BJ (cell line): Measurements from ENCODE around the gene SERPINA3. TPM values are rescaled to one million over a fixed set of nuclear protein-coding genes. Genes with fewer than 3 reads are reported as not detected.

Experiments used
- CTCF ChIA-PET: fragments of 350-600 bp; formaldehyde crosslinking; extraction: SDS; loops from one replicate; lab custom pipeline; 2021; ENCODE audit warnings: antibody characterized with exemption, inconsistent platforms; lab: Yijun Ruan, JAX
- POLR2A ChIA-PET: fragments of 300-600 bp; sonication (Branson Sonifier 250); formaldehyde crosslinking; extraction: SDS; loops from one replicate; lab custom pipeline; 2021; ENCODE audit warnings: antibody characterized with exemption; lab: Charles Lee
- DNase-seq: peaks from one replicate; pipeline ENCODE4 v3.0.0-alpha.2; 2011; ENCODE audit warnings: low read depth
- H3K27me3 ChIP-seq: 2 replicates; pipeline ENCODE4 v1.6.0; 2011; ENCODE audit warnings: low read length; ENCODE audit not compliant: control insufficient read depth, insufficient read depth
- H3K36me3 ChIP-seq: 2 replicates; pipeline ENCODE4 v1.5.1; 2011; ENCODE audit warnings: low read length; ENCODE audit not compliant: control insufficient read depth, insufficient read depth
- H3K4me3 ChIP-seq: 2 replicates; pipeline ENCODE4 v1.5.1; 2011; ENCODE audit warnings: low read depth, mild to moderate bottlenecking, control low read depth, low read length
- polyA plus RNA-seq: library from polyadenylated mRNA; depleted of rRNA; stranded (reverse); fragments of >200 nt; gene quantifications from 2 replicates; pipeline ENCODE4 v1.2.3, GENCODE V29; 2011
- TF ChIP-seq, protein P1 (sequence below): IDR thresholded peaks from 2 replicates; pipeline ENCODE4 v1.5.1; 2011; ENCODE audit warnings: low read depth, mild to moderate bottlenecking, control low read depth, inconsistent platforms, low read length, moderate library complexity; ENCODE audit not compliant: insufficient read depth

The SERPINA3 gene
- polyA plus RNA-seq, 1 experiment = 0.91 TPM

DNA sequence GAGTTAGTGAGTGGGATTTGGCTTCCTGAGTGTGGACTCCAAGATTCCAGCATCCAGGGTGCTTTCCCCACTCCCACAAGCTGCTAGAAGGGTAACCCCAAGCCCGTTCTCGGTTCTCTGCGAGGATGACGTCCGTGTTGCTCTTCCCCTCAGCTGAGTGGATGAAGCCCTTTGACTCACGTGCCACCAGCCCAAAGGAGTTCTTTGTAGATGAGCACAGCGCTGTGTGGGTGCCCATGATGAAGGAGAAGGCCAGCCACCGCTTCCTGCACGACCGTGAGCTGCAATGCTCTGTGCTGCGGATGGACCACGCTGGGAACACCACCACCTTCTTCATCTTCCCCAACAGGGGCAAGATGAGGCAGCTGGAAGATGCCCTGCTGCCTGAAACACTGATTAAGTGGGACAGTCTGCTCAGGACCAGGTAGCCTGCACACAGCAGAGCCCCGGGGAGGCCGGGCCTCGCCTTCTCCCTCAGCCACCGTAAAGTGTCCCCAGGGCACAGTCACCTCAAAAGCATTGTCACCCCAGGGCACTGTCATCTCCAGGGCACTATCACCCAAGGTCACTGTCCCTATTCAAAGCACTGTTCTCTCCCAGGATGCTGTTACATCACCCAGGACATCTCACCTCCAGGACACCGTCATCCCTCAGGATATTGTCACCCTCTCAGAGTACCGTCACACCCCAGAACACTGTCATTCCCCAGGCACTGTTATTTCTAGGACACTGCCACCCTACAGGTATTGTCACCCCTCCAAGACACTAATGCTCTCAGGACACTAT, 31.3 kb downstream of the SERPINA3 start:
- ChIA-PET CTCF (interaction anchor here (0.8 kb wide), 1 partner anchor 95 kb away, joined by 3 read pairs; no protein-coding TSS in a partner anchor), POLR2A (no interaction called here)
- Histone ChIP-seq H3K36me3 (no peaks in the 10 kb centered on the region), H3K4me3 (no peak overlapping the region), H3K27me3 (no peaks in the 10 kb centered on the region)
- no peak for DNase-seq
- TF ChIP-seq, protein P1, sequence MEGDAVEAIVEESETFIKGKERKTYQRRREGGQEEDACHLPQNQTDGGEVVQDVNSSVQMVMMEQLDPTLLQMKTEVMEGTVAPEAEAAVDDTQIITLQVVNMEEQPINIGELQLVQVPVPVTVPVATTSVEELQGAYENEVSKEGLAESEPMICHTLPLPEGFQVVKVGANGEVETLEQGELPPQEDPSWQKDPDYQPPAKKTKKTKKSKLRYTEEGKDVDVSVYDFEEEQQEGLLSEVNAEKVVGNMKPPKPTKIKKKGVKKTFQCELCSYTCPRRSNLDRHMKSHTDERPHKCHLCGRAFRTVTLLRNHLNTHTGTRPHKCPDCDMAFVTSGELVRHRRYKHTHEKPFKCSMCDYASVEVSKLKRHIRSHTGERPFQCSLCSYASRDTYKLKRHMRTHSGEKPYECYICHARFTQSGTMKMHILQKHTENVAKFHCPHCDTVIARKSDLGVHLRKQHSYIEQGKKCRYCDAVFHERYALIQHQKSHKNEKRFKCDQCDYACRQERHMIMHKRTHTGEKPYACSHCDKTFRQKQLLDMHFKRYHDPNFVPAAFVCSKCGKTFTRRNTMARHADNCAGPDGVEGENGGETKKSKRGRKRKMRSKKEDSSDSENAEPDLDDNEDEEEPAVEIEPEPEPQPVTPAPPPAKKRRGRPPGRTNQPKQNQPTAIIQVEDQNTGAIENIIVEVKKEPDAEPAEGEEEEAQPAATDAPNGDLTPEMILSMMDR = no peak

DNA sequence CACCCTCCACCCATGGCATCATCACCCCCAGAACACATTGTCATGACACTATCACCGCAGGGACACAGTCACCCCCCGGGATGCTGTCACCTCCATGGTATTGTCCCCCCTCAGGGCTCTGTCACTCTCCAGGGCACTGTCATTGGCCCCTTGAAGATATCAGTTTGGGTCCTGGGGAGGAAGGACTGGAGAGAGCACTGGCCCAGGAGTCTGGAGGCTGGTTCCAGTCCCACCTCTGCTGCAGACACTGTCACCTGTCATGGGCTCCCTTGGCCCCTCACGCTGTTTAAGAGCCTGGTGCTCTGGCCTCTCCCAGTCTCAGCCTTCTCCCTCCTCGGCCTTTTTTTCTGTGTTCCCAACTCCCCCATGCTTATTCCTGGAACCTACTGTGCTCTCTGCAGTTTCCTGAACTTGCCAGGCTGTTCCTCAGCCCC, 31.9 kb downstream of the SERPINA3 start:
- CTCF ChIA-PET = no interaction called here

DNA sequence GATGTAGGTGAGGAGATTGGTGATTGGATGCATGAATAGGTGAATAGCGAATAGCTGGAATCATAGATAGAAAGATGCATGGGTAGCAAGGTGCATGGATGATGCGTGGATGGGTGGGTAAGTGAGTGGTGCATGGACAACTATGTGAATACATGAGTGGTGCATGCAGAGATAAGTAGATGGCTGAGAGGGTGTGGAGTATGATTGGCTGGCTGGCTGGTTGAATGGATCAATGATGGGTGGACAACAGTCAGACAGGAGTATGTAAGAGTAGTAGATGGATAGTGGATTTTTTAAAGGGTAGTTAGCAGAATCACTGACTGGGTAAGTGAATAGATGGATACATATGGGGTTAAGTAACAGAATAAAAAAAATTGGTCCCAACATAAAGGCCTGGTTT, 33.9 kb downstream of the SERPINA3 start:
- POLR2A ChIA-PET = no interaction called here
- CTCF ChIA-PET = interaction anchor here (1.3 kb wide), 1 partner anchor 33 kb away, joined by 3 read pairs; no protein-coding TSS in a partner anchor
- TF ChIP-seq, protein P1 = no peak

More for the DNA sequence above, 31.9 kb downstream of the SERPINA3 start:
- Histone ChIP-seq H3K27me3 (no peaks in the 10 kb centered on the region), H3K36me3 (no peaks in the 10 kb centered on the region), H3K4me3 (no peak overlapping the region)
- DNase-seq = no peak
- TF ChIP-seq, protein P1 = no peak
- POLR2A ChIA-PET = no interaction called here

DNA sequence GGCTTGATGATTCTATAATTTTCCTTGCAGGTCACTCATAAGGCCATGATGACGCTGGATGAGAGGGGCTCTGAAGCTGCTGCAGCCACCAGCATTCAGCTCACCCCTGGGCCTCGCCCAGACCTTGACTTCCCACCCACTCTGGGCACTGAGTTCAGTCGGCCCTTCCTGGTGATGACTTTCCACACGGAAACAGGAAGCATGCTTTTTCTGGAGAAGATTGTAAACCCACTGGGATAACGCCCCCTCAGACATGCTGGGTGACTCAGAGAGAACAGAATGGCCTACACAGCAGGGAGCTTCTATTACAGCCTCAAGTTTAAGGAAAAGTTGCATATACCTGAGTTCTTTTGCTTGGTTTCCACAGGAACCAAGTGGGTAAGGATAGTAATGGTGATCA, 34.3 kb downstream of the SERPINA3 start:
- no peak for DNase-seq
- no peaks in the 10 kb centered on the region for H3K36me3 ChIP-seq
- CTCF ChIA-PET = interaction anchor here (1.3 kb wide), 1 partner anchor 32 kb away, joined by 3 read pairs; no protein-coding TSS in a partner anchor

More for the DNA sequence above, 33.9 kb downstream of the SERPINA3 start:
- Histone ChIP-seq H3K4me3 (no peak overlapping the region), H3K27me3 (no peaks in the 10 kb centered on the region), H3K36me3 (no peaks in the 10 kb centered on the region)
- no peak for DNase-seq

DNA sequence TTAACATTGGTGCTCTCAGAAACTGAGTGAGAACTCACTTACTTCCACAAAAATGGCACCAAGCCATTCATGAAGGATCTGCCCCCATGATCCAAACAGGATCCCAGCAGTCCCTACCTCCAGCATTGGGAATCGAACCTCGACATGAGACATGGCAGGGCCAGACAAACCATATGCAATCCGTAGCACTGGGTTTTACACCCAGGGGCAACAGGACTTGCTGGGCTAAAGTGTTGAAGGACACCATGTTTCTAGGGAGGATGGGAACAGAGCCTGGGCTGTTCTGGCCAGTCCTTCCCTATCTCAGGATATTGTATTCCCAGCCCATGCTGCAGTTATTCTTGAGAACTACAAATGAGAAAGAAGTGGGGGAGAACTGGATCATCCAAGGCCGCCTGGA, 36.6 kb downstream of the SERPINA3 start:
- POLR2A ChIA-PET = no interaction called here
- DNase-seq = no peak
- CTCF ChIA-PET = no interaction called here

More for the DNA sequence above, 34.3 kb downstream of the SERPINA3 start:
- POLR2A ChIA-PET = no interaction called here
- Histone ChIP-seq H3K4me3 (no peak overlapping the region), H3K27me3 (no peaks in the 10 kb centered on the region)
- TF ChIP-seq, protein P1 = no peak

More for the DNA sequence above, 36.6 kb downstream of the SERPINA3 start:
- no peak overlapping the region for H3K4me3 ChIP-seq
- H3K27me3 ChIP-seq = no peaks in the 10 kb centered on the region
- TF ChIP-seq, protein P1 = no peak
- H3K36me3 ChIP-seq = no peaks in the 10 kb centered on the region
